K562 (cell line): ENCODE measurements around the gene LTBR. TPM values are rescaled to one million over a fixed set of nuclear protein-coding genes. Genes with fewer than 3 reads are reported as not detected.
A peak's percentile ranks its signal among the peaks of the same experiment; 100 is the strongest.

ENCODE experiments used
- BCLAF1 ChIP-seq, 2 experiments: fragments of 450-650 bp in 1 of 2; IDR thresholded peaks; 2 replicates each; pipeline ENCODE4 v1.6.1; 2011 to 2017; ENCODE audit warnings: low read depth in 2 of 2, antibody characterized with exemption in 1 of 2, borderline replicate concordance in 1 of 2, low read length in 1 of 2, mild to moderate bottlenecking in 1 of 2, mixed read lengths in 1 of 2; ENCODE audit not compliant: control insufficient read depth in 1 of 2
- CCNT2 ChIP-seq: IDR thresholded peaks from 2 replicates; pipeline ENCODE4 v1.6.1; 2011; ENCODE audit warnings: borderline replicate concordance, low read depth, mild to moderate bottlenecking, moderate library complexity, mixed read lengths, low read length; ENCODE audit not compliant: insufficient read length; ENCODE audit errors: extremely low read depth
- E2F6 ChIP-seq, 2 experiments: IDR thresholded peaks; 2 replicates each; pipeline ENCODE4 v1.6.1; 2011; ENCODE audit warnings: borderline replicate concordance in 1 of 2, control low read depth in 1 of 2, low read depth in 1 of 2, low read length in 1 of 2, mild to moderate bottlenecking in 1 of 2, mixed read lengths in 1 of 2, moderate library complexity in 1 of 2; ENCODE audit not compliant: insufficient read depth in 1 of 2, insufficient read length in 1 of 2, poor library complexity in 1 of 2, severe bottlenecking in 1 of 2; ENCODE audit errors: extremely low read depth in 1 of 2
- ELF1 ChIP-seq: fragments of 200-800 bp; sonication (Bioruptor generic); IDR thresholded peaks from 2 replicates; pipeline ENCODE4 v1.6.1; 2016; ENCODE audit warnings: missing genetic modification characterization, missing compliant biosample characterization
- ETS2 ChIP-seq: IDR thresholded peaks from 2 replicates; pipeline ENCODE4 v1.6.1; 2016; ENCODE audit warnings: borderline replicate concordance, missing genetic modification characterization, mild to moderate bottlenecking, moderate library complexity, missing compliant biosample characterization; ENCODE audit not compliant: poor library complexity, severe bottlenecking
- ETV6 ChIP-seq, 3 experiments: fragments of 150-350 bp in 1 of 3; sonication (generic) in 1 of 3; formaldehyde crosslinking in 1 of 3; IDR thresholded peaks; 2 replicates each; pipeline versions ENCODE4 v1.6.1 to v1.8.0; 2014 to 2022; ENCODE audit warnings: borderline replicate concordance in 2 of 3, low read depth in 2 of 3, antibody characterized with exemption in 1 of 3, low read length in 1 of 3, mild to moderate bottlenecking in 1 of 3, missing genetic modification reagents in 1 of 3
- GTF3C2 ChIP-seq: IDR thresholded peaks from 3 replicates; pipeline ENCODE4 v1.6.1; 2011; ENCODE audit warnings: borderline replicate concordance, mild to moderate bottlenecking, moderate library complexity; ENCODE audit not compliant: insufficient read length; ENCODE audit errors: extremely low read depth
- NFE2L1 ChIP-seq: fragments of 450-650 bp; IDR thresholded peaks from 2 replicates; pipeline ENCODE4 v1.6.1; 2016; ENCODE audit warnings: missing genetic modification characterization, low read depth, mild to moderate bottlenecking, missing compliant biosample characterization, moderate library complexity, borderline replicate concordance
- NFRKB ChIP-seq: fragments of 450-650 bp; IDR thresholded peaks from 2 replicates; pipeline ENCODE4 v1.6.1; 2016; ENCODE audit warnings: low read depth
- PCBP1 ChIP-seq: fragments of 200-400 bp; formaldehyde crosslinking; IDR thresholded peaks from 2 replicates; pipeline ENCODE4 v1.6.1; 2018; ENCODE audit warnings: mild to moderate bottlenecking, low read depth, low read length; ENCODE audit not compliant: poor library complexity, severe bottlenecking
- POLR2G ChIP-seq: fragments of 200-400 bp; formaldehyde crosslinking; IDR thresholded peaks from 2 replicates; pipeline ENCODE4 v1.6.1; 2017; ENCODE audit warnings: low read depth, mild to moderate bottlenecking, antibody characterized with exemption, low read length, moderate library complexity
- SRF ChIP-seq, 2 experiments: fragments of 250-450, 450-650 bp in 1 of 2; sonication (Bioruptor Pico) in 1 of 2; sonication (generic) in 1 of 2; formaldehyde crosslinking; IDR thresholded peaks; 2 replicates each; pipeline versions ENCODE4 v1.5.0 to v1.5.1; 2020 to 2022; ENCODE audit warnings: mild to moderate bottlenecking in 1 of 2, missing genetic modification reagents in 1 of 2
- ZBTB7A ChIP-seq: IDR thresholded peaks from 2 replicates; pipeline ENCODE4 v1.6.1; 2011; ENCODE audit warnings: low read depth, mild to moderate bottlenecking, low read length, moderate library complexity, borderline replicate concordance; ENCODE audit not compliant: control insufficient read depth
- ZNF263 ChIP-seq: sonication (generic); formaldehyde crosslinking; IDR thresholded peaks from 2 replicates; pipeline ENCODE4 v1.8.0; 2022; ENCODE audit warnings: mild to moderate bottlenecking, missing genetic modification reagents, borderline replicate concordance
- ZNF589 ChIP-seq: fragments of 200-800 bp; sonication (Bioruptor generic); IDR thresholded peaks from 2 replicates; pipeline ENCODE4 v1.6.1; 2016; ENCODE audit warnings: low read depth, missing genetic modification characterization, missing compliant biosample characterization
- polyA plus RNA-seq, 8 experiments: library from polyadenylated mRNA; depleted of rRNA in 4 of 8; stranded (reverse) in 5 of 8; unstranded in 3 of 8; fragments of >200 nt; fragmentation: Nextera tagmentation in 2 of 8; fragmentation: Illumina TruSeq in 1 of 8; extraction: Ambion mirVana in 2 of 8; extraction: Trizol in 1 of 8; gene quantifications; 2 replicates each; pipeline versions ENCODE4 v1.2.1 to v1.2.3, GENCODE V29; 2011 to 2014; ENCODE audit warnings: inconsistent platforms in 1 of 8, missing spikeins in 1 of 8
- total RNA-seq, 7 experiments: library from RNA; depleted of rRNA in 6 of 7; stranded (reverse); fragments of >200 nt in 6 of 7; fragmentation: Illumina TruSeq in 2 of 7; extraction: Trizol in 2 of 7; gene quantifications; 2 replicates each; pipeline versions ENCODE4 v1.2.1 to v1.2.3, GENCODE V29; 2011 to 2021; ENCODE audit warnings: low replicate concordance in 1 of 7

LTBR gene
- total and polyA plus RNA-seq, 9 of the 15 experiments (the other 6 are each of a cell fraction or from before 2014, with no cell fraction given) = 0.96 to 69.0 (median 35.3) TPM

GRCh38 chr12:6336889-6337853 lies 46.8 kb upstream of the LTBR start (continued):
- TF ChIP-seq BCLAF1 (IDR thresholded peaks at IDR 0.05; ENCODE audit: borderline replicate concordance in 1 of 2, control insufficient read depth in 1 of 2, low read depth in 2 of 2, low read length in 1 of 2) = 0 out of 4 replicates have a peak, but pooled peaks of 1 of the 2 experiments have one; percentile 64
- TF ChIP-seq PCBP1 = no peak
- no peak for TF ChIP-seq POLR2G
- TF ChIP-seq ZNF263 (CRISPR knock-in tag) = no peak
- no peak for TF ChIP-seq ELF1 (tag)
- TF ChIP-seq ZNF589 (CRISPR knock-in tag) = peak; percentile 21; the same call in 1 of the 2 replicates
- TF ChIP-seq GTF3C2 = no peak
- peak; percentile 75 to 87; a peak in 3 of 4 replicates for TF ChIP-seq ETV6 (IDR thresholded peaks at IDR 0.05; ENCODE audit: borderline replicate concordance in 1 of 2, low read depth in 2 of 2, low read length in 1 of 2)
- TF ChIP-seq ETV6 (CRISPR knock-in tag; IDR thresholded peaks at IDR 0.05; ENCODE audit: borderline replicate concordance) = no peak
- no peak for TF ChIP-seq ETS2 (tag)
- peak; percentile 19 to 63 for TF ChIP-seq E2F6 (IDR thresholded peaks at IDR 0.05; ENCODE audit: borderline replicate concordance in 1 of 2, extremely low read depth in 1 of 2, insufficient read depth in 1 of 2, insufficient read length in 1 of 2, low read depth in 1 of 2, low read length in 1 of 2, poor library complexity in 1 of 2, severe bottlenecking in 1 of 2)
- peak; percentile 51; the same call in 1 of the 2 replicates for TF ChIP-seq ZBTB7A
- peak; percentile 28 for TF ChIP-seq CCNT2
- TF ChIP-seq SRF (CRISPR knock-in tag; IDR thresholded peaks at IDR 0.05) = no peak
- no peak; the same call in 1 of the 2 replicates for TF ChIP-seq NFRKB
- no peak for TF ChIP-seq NFE2L1 (tag)
